ENCODE data around the gene PRR22. TPM values are rescaled to one million over a fixed set of nuclear protein-coding genes. Genes with fewer than 3 reads are reported as not detected.
"Not testable (repeated sequence)": the region's sequence is repeated elsewhere in the genome, so short reads cannot be mapped to it uniquely, and the experiment has no call there.

Gene PRR22
- total RNA-seq, 1 donor from 2014 or later, result 5.4 TPM

GRCh38 chr19:5782322-5782721 is 2.2 kb downstream of the PRR22 start:
- Mint-ChIP-seq H3K27ac (no peak overlapping the region), H3K36me3 (peaks cover 17% of the 10 kb centered on the region), H3K9me3 (no peaks in the 10 kb centered on the region), H3K27me3 (ENCODE audit: low read depth) (no peaks in the 10 kb centered on the region), H3K4me3 (no peak overlapping the region), H3K4me1 (no peaks in the 10 kb centered on the region)
- no peak for TF ChIP-seq CTCF (IDR thresholded peaks at IDR 0.05; ENCODE audit: unreplicated experiment)
- DNase-seq (ENCODE audit: low spot score in 2 of 2, unreplicated experiment in 2 of 2), result no peak

GRCh38 chr19:5780916-5781315 is 3.6 kb downstream of the PRR22 start:
- H3K36me3 Mint-ChIP-seq; H3K4me3 Mint-ChIP-seq; H3K27ac Mint-ChIP-seq; H3K27me3 Mint-ChIP-seq (ENCODE audit: low read depth); H3K9me3 Mint-ChIP-seq; H3K4me1 Mint-ChIP-seq; DNase-seq (ENCODE audit: low spot score in 2 of 2, unreplicated experiment in 2 of 2): not testable (repeated sequence)

- no peaks in the 10 kb centered on the region for H3K36me3 Mint-ChIP-seq
- TF ChIP-seq CTCF (IDR thresholded peaks at IDR 0.05; ENCODE audit: unreplicated experiment), result no peak
- H3K27me3 Mint-ChIP-seq (ENCODE audit: low read depth), result no peaks in the 10 kb centered on the region
- H3K4me1 Mint-ChIP-seq, result no peaks in the 10 kb centered on the region
- H3K4me3 Mint-ChIP-seq, result no peak overlapping the region
- no peak for DNase-seq (ENCODE audit: low spot score in 2 of 2, unreplicated experiment in 2 of 2)
- H3K9me3 Mint-ChIP-seq, result no peaks in the 10 kb centered on the region
- no peak overlapping the region for H3K27ac Mint-ChIP-seq
Observed at GRCh38 chr19:5778402-5778801, 6.1 kb downstream of the PRR22 start.

- H3K9me3 Mint-ChIP-seq, result no peaks in the 10 kb centered on the region
- no peak overlapping the region for H3K27ac Mint-ChIP-seq
- no peaks in the 10 kb centered on the region for H3K36me3 Mint-ChIP-seq
- TF ChIP-seq CTCF (IDR thresholded peaks at IDR 0.05; ENCODE audit: unreplicated experiment), result no peak
- no peak for DNase-seq (ENCODE audit: low spot score in 2 of 2, unreplicated experiment in 2 of 2)
- no peaks in the 10 kb centered on the region for H3K27me3 Mint-ChIP-seq (ENCODE audit: low read depth)
- no peak overlapping the region for H3K4me3 Mint-ChIP-seq
- no peaks in the 10 kb centered on the region for H3K4me1 Mint-ChIP-seq
Observed at GRCh38 chr19:5775668-5776309, 8.8 kb downstream of the PRR22 start.

- Mint-ChIP-seq H3K36me3 (no peaks in the 10 kb centered on the region), H3K27ac (no peak overlapping the region), H3K27me3 (ENCODE audit: low read depth) (no peaks in the 10 kb centered on the region), H3K4me1 (no peaks in the 10 kb centered on the region), H3K9me3 (no peaks in the 10 kb centered on the region), H3K4me3 (no peak overlapping the region)
- no peak for TF ChIP-seq CTCF (IDR thresholded peaks at IDR 0.05; ENCODE audit: unreplicated experiment)
- DNase-seq (ENCODE audit: low spot score in 2 of 2, unreplicated experiment in 2 of 2), result no peak
Observed at GRCh38 chr19:5774921-5775320, 9.6 kb downstream of the PRR22 start.

GRCh38 chr19:5773276-5773675 is 11.3 kb downstream of the PRR22 start:
- TF ChIP-seq CTCF (IDR thresholded peaks at IDR 0.05; ENCODE audit: unreplicated experiment), result no peak
- Mint-ChIP-seq H3K36me3 (no peaks in the 10 kb centered on the region), H3K27me3 (ENCODE audit: low read depth) (no peaks in the 10 kb centered on the region), H3K27ac (no peak overlapping the region), H3K9me3 (no peaks in the 10 kb centered on the region), H3K4me3 (no peak overlapping the region), H3K4me1 (no peaks in the 10 kb centered on the region)
- no peak for DNase-seq (ENCODE audit: low spot score in 2 of 2, unreplicated experiment in 2 of 2)
